Measurements from ENCODE around the gene UNCX. TPM values are rescaled to one million over a fixed set of nuclear protein-coding genes. Genes with fewer than 3 reads are reported as not detected.
A peak's percentile ranks its signal among the peaks of the same experiment; 100 is the strongest.
"Not testable (repeated sequence)": the region's sequence is repeated elsewhere in the genome, so short reads cannot be mapped to it uniquely, and the experiment has no call there.

The UNCX gene
- total and polyA plus RNA-seq, 8 donors: not detected

DNA sequence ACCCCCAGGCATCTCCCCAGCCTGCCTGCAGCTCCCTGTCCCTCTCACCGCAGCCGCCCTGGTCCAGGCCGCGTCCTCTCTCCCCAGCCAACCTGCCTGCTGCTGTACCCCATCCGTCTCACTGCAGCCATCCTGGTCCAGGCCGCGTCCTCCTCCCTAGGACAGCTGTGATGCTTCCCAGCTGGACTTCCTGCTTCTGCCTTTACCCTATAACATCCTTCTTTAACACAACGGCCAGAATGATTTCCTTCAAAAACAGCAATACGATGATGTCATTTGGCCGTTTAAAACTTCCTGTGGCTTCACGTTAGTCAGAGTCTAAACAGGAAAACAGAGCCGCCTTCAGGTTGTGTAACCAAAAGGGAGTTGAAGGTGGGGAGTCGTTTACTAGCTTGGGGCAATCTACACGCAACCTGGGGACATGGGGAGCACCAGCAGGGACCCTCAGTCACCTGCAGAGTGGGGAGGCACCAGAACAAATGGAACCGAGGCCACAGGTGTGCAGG, 40.4 kb upstream of the UNCX start:
- ATAC-seq (no peak), DNase-seq (no peak), FAIRE-seq (no peak)
- WGBS, 2 donors: 53 to 61% methylated on average over 15 of the region's 15 CpGs
- intact Hi-C loops (cut with DNase I): loop anchor here in 2 of 3 donors (10.0 kb wide), 1 partner anchor 243 kb away; no protein-coding TSS in a partner anchor
- H3K27ac ChIP-seq: no peak overlapping the region
- no peaks in the 10 kb centered on the region for H3K9me3 ChIP-seq
- no peak overlapping the region for H3K4me3 ChIP-seq
- TF ChIP-seq, protein P1, sequence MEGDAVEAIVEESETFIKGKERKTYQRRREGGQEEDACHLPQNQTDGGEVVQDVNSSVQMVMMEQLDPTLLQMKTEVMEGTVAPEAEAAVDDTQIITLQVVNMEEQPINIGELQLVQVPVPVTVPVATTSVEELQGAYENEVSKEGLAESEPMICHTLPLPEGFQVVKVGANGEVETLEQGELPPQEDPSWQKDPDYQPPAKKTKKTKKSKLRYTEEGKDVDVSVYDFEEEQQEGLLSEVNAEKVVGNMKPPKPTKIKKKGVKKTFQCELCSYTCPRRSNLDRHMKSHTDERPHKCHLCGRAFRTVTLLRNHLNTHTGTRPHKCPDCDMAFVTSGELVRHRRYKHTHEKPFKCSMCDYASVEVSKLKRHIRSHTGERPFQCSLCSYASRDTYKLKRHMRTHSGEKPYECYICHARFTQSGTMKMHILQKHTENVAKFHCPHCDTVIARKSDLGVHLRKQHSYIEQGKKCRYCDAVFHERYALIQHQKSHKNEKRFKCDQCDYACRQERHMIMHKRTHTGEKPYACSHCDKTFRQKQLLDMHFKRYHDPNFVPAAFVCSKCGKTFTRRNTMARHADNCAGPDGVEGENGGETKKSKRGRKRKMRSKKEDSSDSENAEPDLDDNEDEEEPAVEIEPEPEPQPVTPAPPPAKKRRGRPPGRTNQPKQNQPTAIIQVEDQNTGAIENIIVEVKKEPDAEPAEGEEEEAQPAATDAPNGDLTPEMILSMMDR (IDR thresholded peaks at IDR 0.05): no peak
- no peaks in the 10 kb centered on the region for H3K36me3 ChIP-seq
- no peaks in the 10 kb centered on the region for H3K4me1 ChIP-seq
- H3K27me3 ChIP-seq: peaks cover 0 to 4% (median 0%) of the 10 kb centered on the region in 4 donors

DNA sequence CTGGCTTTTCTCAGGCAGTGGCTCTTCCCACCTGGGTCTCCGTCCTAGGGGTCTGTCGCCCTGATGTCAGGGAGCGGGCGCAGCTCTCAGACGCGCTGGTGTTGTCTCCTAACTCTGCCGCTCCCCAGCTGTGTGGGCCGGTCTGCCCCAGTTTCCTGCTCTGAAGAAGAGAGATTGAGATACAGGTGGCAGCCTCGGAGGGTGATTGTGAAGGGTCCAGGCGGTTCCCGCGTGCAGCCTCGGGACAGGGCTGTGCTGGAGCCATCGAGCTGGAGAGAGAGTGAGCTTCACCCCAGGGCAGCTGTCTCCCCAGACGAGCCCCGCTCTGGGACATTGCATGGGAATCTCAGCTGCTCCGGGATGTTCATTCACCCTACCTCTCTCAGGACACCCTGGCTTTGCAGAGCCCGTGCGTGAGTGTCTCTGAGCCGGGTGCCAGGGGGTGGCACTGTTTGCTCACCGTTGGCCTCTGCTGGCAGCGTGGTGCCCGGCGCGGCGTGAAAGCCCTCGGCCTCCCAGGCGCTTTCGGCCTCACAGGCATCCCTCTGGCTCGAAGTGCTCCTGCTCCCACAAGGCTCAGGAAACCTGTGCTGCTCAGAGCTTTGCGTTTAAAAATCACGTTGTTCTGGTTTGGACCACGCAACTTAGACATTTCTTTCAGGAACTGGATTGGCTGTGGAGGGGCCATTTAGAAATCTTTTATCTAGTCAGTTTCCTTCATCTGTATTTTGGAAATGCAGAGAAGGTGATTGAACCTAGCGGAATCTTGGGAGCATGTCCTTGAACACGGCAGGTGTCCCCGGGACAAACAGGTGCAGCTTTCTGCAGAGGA, 38.9 kb upstream of the UNCX start:
- TF ChIP-seq, protein P1 (IDR thresholded peaks at IDR 0.05): peak in 3 of 4 donors; percentile 14 to 29 (median 25)
- no peak overlapping the region for H3K27ac ChIP-seq
- ATAC-seq: peak; percentile 74 to 97 (median 96)
- WGBS, 2 donors: 18 to 21% methylated on average over 36 of the region's 36 CpGs
- no peaks in the 10 kb centered on the region for H3K4me1 ChIP-seq
- H3K4me3 ChIP-seq: no peak overlapping the region
- intact Hi-C loops (cut with DNase I): loop anchor here in 2 of 3 donors (10.0 kb wide), 1 partner anchor 241 kb away; no protein-coding TSS in a partner anchor
- peaks cover 0 to 4% (median 0%) of the 10 kb centered on the region in 4 donors for H3K27me3 ChIP-seq
- H3K9me3 ChIP-seq: no peaks in the 10 kb centered on the region
- H3K36me3 ChIP-seq: no peaks in the 10 kb centered on the region
- FAIRE-seq: no peak
- DNase-seq: peak in 5 of 6 donors; percentile 36 to 86 (median 66)

DNA sequence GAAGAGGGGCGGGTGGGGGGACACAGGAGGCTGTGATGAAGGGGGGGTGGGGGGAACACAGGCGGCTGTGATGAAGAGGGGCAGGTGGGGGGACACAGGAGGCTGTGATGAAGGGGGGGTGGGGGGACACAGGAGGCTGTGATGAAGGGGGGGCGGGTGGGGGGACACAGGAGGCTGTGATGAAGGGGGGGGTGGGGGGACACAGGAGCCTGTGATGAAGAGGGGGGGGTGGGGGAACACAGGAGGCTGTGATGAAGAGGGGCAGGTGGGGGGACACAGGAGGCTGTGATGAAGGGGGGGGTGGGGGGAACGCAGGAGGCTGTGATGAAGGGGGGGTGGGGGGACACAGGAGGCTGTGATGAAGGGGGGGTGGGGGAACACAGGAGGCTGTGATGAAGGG, 36.2 kb upstream of the UNCX start:
- 0% methylated on average over 1 of the region's 4 CpGs for WGBS, 2 donors
- not testable (repeated sequence) for H3K4me3 ChIP-seq, H3K36me3 ChIP-seq, H3K27me3 ChIP-seq, H3K27ac ChIP-seq, H3K4me1 ChIP-seq, DNase-seq, ATAC-seq, FAIRE-seq, H3K9me3 ChIP-seq
- intact Hi-C loops (cut with DNase I): loop anchor here in 2 of 3 donors (10.0 kb wide), 1 partner anchor 238 kb away; no protein-coding TSS in a partner anchor

DNA sequence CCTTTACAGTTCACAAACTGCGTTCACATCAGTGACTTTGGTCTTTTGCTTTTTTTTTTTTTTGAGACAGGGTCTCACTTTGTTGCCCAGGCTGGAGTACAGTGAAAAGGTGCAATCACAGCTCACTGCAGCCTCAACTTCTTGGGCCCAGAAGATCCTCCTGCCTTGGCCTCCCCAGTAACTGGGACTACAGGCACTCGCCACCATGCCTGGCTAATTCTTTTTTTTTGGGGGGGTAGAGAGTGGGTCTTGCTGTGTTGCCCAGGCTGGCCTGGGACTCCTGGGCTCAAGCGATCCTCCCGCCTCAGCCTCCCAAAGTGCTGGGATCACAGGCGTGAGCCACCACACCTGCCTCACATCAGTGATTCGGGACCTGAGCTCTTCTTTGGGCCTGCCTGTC, 35.7 kb upstream of the UNCX start:
- TF ChIP-seq, protein P1 (IDR thresholded peaks at IDR 0.05): no peak
- FAIRE-seq: no peak
- 76 to 90% methylated on average over 6 of the region's 6 CpGs for WGBS, 2 donors
- DNase-seq: no peak
- Histone ChIP-seq H3K9me3 (no peaks in the 10 kb centered on the region), H3K4me1 (no peaks in the 10 kb centered on the region), H3K27ac (no peak overlapping the region), H3K27me3 (peaks cover 0 to 3% (median 0%) of the 10 kb centered on the region in 4 donors), H3K4me3 (no peak overlapping the region), H3K36me3 (no peaks in the 10 kb centered on the region)
- intact Hi-C loops (cut with DNase I): loop anchor here in 2 of 3 donors (10.0 kb wide), 1 partner anchor 238 kb away; no protein-coding TSS in a partner anchor
- no peak for ATAC-seq

DNA sequence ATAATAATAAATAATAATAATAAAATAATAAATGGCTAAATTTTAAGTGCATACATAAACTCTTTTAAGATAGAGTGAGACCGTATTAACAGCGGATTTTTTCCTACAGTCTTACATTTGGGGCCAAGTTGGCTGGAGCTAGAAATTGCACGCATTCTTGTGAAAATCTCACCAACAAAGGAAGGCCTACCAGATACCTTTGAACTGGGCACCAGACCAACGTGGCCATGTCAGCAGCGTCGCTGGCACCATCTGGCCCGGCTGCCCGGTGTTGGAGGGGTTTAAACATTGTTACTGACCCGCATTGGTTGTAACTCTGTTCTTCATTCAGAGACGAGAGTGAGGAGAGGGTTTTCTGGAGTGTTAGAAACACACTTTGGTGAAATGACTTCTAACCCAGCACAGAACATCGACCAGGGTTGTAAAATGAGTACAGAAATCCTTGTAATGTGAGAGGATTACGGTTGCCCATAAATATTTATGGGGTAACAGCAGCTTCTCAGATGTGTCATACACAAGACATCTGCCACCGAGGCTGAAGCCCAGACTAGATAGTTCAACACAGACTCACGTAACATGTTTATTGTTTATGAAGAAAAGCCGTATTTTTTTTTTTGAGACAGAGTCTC, 34.6 kb upstream of the UNCX start:
- DNase-seq (no peak), ATAC-seq (no peak), FAIRE-seq (no peak)
- Histone ChIP-seq H3K4me3 (no peak overlapping the region), H3K27ac (no peak overlapping the region), H3K36me3 (no peaks in the 10 kb centered on the region), H3K4me1 (no peaks in the 10 kb centered on the region), H3K27me3 (no peaks in the 10 kb centered on the region), H3K9me3 (no peaks in the 10 kb centered on the region)
- TF ChIP-seq, protein P1 (IDR thresholded peaks at IDR 0.05): no peak
- intact Hi-C loops (cut with DNase I): loop anchor here in 2 of 3 donors (10.0 kb wide), 1 partner anchor 237 kb away; no protein-coding TSS in a partner anchor
- 50 to 55% methylated on average over 15 of the region's 15 CpGs for WGBS, 2 donors

All from pancreas (tissue), 10 donors.